Measurements from ENCODE around the gene URI1.

DNA sequence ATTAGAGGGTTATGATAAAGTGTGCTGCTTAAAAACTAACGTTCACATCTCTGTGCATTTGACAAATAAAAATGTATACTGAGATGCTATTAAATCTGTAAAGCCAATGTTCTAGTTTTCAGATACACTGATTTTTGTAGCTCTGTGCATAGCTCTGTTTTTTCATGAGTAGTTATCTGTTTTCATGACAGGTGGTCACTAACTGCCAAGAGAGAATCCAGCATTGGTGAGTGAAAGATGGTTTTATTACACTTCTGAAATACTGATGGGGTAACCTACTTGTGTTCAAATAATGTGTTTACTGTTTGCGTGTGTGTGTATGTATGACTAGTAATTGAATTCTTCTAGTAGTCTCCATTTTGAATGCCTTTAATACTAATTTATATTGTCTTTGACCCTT is 29.0 kb downstream of the URI1 start:
- TF ChIP-seq ZNF610 (tag by site-specific recombination; IDR thresholded peaks at IDR 0.05; ENCODE audit: borderline replicate concordance), result no peak
- TF ChIP-seq, protein P1, sequence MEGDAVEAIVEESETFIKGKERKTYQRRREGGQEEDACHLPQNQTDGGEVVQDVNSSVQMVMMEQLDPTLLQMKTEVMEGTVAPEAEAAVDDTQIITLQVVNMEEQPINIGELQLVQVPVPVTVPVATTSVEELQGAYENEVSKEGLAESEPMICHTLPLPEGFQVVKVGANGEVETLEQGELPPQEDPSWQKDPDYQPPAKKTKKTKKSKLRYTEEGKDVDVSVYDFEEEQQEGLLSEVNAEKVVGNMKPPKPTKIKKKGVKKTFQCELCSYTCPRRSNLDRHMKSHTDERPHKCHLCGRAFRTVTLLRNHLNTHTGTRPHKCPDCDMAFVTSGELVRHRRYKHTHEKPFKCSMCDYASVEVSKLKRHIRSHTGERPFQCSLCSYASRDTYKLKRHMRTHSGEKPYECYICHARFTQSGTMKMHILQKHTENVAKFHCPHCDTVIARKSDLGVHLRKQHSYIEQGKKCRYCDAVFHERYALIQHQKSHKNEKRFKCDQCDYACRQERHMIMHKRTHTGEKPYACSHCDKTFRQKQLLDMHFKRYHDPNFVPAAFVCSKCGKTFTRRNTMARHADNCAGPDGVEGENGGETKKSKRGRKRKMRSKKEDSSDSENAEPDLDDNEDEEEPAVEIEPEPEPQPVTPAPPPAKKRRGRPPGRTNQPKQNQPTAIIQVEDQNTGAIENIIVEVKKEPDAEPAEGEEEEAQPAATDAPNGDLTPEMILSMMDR (tag by site-specific recombination; IDR thresholded peaks at IDR 0.05), result no peak
- no peak for TF ChIP-seq YY1 (tag by site-specific recombination; IDR thresholded peaks at IDR 0.05)
- TF ChIP-seq, protein P2, sequence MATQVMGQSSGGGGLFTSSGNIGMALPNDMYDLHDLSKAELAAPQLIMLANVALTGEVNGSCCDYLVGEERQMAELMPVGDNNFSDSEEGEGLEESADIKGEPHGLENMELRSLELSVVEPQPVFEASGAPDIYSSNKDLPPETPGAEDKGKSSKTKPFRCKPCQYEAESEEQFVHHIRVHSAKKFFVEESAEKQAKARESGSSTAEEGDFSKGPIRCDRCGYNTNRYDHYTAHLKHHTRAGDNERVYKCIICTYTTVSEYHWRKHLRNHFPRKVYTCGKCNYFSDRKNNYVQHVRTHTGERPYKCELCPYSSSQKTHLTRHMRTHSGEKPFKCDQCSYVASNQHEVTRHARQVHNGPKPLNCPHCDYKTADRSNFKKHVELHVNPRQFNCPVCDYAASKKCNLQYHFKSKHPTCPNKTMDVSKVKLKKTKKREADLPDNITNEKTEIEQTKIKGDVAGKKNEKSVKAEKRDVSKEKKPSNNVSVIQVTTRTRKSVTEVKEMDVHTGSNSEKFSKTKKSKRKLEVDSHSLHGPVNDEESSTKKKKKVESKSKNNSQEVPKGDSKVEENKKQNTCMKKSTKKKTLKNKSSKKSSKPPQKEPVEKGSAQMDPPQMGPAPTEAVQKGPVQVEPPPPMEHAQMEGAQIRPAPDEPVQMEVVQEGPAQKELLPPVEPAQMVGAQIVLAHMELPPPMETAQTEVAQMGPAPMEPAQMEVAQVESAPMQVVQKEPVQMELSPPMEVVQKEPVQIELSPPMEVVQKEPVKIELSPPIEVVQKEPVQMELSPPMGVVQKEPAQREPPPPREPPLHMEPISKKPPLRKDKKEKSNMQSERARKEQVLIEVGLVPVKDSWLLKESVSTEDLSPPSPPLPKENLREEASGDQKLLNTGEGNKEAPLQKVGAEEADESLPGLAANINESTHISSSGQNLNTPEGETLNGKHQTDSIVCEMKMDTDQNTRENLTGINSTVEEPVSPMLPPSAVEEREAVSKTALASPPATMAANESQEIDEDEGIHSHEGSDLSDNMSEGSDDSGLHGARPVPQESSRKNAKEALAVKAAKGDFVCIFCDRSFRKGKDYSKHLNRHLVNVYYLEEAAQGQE (tag by site-specific recombination; IDR thresholded peaks at IDR 0.05), result no peak
- TF ChIP-seq ZNF274 (IDR thresholded peaks at IDR 0.05; ENCODE audit: low read length), result no peak
- TF ChIP-seq ZNF274 (tag by site-specific recombination; IDR thresholded peaks at IDR 0.05; ENCODE audit: borderline replicate concordance), result no peak
- TF ChIP-seq ZNF560 (tag by site-specific recombination; IDR thresholded peaks at IDR 0.05; ENCODE audit: borderline replicate concordance), result no peak
- TF ChIP-seq ZNF423 (tag by site-specific recombination; IDR thresholded peaks at IDR 0.05), result no peak
- no peak for TF ChIP-seq ZNF670 (tag by site-specific recombination; IDR thresholded peaks at IDR 0.05; ENCODE audit: low read depth)
- TF ChIP-seq ZNF146 (tag by site-specific recombination; IDR thresholded peaks at IDR 0.05), result no peak
- TF ChIP-seq, protein P3, sequence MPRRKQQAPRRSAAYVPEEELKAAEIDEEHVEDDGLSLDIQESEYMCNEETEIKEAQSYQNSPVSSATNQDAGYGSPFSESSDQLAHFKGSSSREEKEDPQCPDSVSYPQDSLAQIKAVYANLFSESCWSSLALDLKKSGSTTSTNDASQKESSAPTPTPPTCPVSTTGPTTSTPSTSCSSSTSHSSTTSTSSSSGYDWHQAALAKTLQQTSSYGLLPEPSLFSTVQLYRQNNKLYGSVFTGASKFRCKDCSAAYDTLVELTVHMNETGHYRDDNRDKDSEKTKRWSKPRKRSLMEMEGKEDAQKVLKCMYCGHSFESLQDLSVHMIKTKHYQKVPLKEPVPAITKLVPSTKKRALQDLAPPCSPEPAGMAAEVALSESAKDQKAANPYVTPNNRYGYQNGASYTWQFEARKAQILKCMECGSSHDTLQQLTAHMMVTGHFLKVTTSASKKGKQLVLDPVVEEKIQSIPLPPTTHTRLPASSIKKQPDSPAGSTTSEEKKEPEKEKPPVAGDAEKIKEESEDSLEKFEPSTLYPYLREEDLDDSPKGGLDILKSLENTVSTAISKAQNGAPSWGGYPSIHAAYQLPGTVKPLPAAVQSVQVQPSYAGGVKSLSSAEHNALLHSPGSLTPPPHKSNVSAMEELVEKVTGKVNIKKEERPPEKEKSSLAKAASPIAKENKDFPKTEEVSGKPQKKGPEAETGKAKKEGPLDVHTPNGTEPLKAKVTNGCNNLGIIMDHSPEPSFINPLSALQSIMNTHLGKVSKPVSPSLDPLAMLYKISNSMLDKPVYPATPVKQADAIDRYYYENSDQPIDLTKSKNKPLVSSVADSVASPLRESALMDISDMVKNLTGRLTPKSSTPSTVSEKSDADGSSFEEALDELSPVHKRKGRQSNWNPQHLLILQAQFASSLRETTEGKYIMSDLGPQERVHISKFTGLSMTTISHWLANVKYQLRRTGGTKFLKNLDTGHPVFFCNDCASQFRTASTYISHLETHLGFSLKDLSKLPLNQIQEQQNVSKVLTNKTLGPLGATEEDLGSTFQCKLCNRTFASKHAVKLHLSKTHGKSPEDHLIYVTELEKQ (tag by site-specific recombination; IDR thresholded peaks at IDR 0.05; ENCODE audit: borderline replicate concordance), result peak; percentile 62; the same call in 1 of the 2 replicates

All from HEK293 (cell line).